GM12865 (cell line): ENCODE data around the gene ARHGEF38.

Experiments
- DNase-seq: peaks from one replicate; pipeline ENCODE4 v3.0.0; 2010; ENCODE audit warnings: low read depth
- H3K4me3 ChIP-seq: 2 replicates; pipeline ENCODE4 v1.5.1; 2011; ENCODE audit warnings: mild to moderate bottlenecking, low read depth, low read length, control low read depth
- CTCF ChIP-seq: IDR thresholded peaks from 2 replicates; pipeline ENCODE4 v1.5.1; 2011; ENCODE audit warnings: low read length, control low read depth, low read depth, inconsistent platforms; ENCODE audit not compliant: insufficient read depth; ENCODE audit errors: missing control alignments

The ARHGEF38 gene

DNA sequence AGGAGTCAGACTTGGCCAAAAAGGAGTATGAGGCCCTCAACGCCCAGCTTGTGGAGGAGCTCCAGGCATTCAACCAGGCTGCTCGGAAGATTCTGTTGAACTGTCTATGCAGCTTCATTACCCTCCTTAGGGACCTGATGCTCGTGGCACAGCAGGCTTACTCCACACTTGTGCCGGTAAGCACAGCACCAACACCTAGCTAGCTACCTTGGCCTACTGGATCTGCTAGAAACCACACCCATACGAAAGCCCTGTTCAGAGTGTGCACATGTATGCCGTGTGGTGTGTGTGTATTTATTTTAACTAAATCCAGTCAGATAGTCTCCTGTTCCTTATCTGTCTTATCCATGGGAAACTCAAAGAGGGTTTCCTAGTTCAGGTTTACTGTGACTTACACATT, 106.8 kb downstream of the ARHGEF38 start:
- DNase-seq, result no peak
- TF ChIP-seq CTCF, result no peak
- H3K4me3 ChIP-seq, result no peak overlapping the region

DNA sequence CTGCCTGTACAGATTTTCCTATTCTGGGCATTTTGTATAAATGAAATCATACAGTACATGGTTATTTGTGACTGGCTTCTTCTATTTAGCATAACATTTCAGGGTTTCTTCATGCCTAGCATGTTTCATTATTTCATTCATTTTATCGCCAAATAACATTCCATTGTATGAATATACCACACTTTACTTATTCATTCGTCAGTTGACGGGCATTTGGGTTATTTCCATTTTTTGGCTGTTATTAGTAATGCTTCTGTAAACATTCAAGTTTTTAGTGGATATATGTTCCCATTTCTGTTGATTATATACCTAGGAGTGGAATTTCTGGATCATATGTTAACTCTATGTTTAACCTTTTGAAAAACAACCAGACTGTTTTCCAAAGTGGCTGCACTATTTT, 108.6 kb downstream of the ARHGEF38 start:
- H3K4me3 ChIP-seq, result no peak overlapping the region
- DNase-seq, result no peak
- no peak for TF ChIP-seq CTCF

- DNase-seq, result peak; percentile 9
- no peak for TF ChIP-seq CTCF
- H3K4me3 ChIP-seq, result no peak overlapping the region
Measured at GRCh38 chr4:105662935-105663675, 110.7 kb downstream of the ARHGEF38 start.

DNA sequence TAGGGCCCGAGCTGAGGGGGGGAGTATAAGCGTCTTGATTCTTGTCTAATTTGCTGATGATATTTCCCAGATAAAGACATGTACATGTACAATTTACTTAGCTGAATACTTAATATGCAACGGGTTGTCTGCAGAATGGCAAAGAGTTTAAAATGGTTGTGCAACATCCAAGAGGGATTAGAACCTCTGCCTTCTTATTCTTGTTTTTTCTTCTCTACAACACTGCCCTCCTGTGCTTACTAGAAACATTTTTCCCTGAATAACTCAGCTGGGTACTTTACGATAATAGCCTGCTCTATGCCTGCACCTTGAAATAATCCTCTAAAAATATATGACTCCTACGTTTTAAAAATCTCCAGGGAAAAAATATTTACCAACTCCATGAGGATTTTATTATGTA, 114.3 kb downstream of the ARHGEF38 start:
- TF ChIP-seq CTCF, result peak; percentile 30
- DNase-seq, result peak; percentile 31
- no peak overlapping the region for H3K4me3 ChIP-seq

- H3K4me3 ChIP-seq, result no peak overlapping the region
- DNase-seq, result no peak
- TF ChIP-seq CTCF, result no peak
Measured at GRCh38 chr4:105670684-105671083, 118.3 kb downstream of the ARHGEF38 start.

DNA sequence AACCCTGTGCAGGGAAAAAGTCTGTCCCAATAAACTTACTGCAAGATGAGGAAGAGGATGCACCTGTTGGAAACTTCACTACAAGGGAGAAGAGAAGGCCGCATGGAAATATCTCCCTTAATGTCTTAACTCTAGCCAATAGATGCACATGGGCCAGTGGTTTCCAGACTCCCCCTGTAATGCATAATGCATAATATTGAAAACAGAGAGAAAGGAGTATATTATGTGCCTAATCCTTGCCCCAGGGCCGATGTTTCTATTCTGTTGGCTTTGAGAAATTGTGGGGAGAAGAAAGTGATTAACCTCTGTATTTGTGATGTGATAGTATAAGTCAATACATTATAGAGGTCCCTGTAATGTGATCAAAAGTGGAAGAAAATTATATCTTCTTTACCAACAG, 118.9 kb downstream of the ARHGEF38 start:
- no peak for TF ChIP-seq CTCF

GRCh38 chr4:105674011-105674410, 121.6 kb downstream of the ARHGEF38 start:
- no peak for DNase-seq
- H3K4me3 ChIP-seq, result no peak overlapping the region
- no peak for TF ChIP-seq CTCF

More for the DNA sequence above, 118.9 kb downstream of the ARHGEF38 start:
- no peak overlapping the region for H3K4me3 ChIP-seq
- DNase-seq, result no peak
